GM18909 (cell line): ENCODE data around the gene SMIM22.

Experiments
- ATAC-seq: cut with Tn5 transposase; IDR thresholded peaks from one replicate; pipeline ENCODE4 v1.9.1; 2021; ENCODE audit warnings: mild to moderate bottlenecking; ENCODE audit not compliant: unreplicated experiment, poor library complexity

Gene SMIM22

GRCh38 chr16:4813251-4814003 is 18.3 kb downstream of the SMIM22 start:
- ATAC-seq: no peak

- no peak for ATAC-seq
Measured at GRCh38 chr16:4814046-4814445, 18.9 kb downstream of the SMIM22 start.

GRCh38 chr16:4814542-4815173 is 19.5 kb downstream of the SMIM22 start:
- ATAC-seq: no peak

GRCh38 chr16:4820652-4821051 is 25.5 kb downstream of the SMIM22 start:
- ATAC-seq: no peak

GRCh38 chr16:4825196-4825595 is 30.0 kb downstream of the SMIM22 start:
- ATAC-seq: no peak

- ATAC-seq: no peak
Measured at GRCh38 chr16:4826526-4826925, 31.4 kb downstream of the SMIM22 start.

- ATAC-seq: no peak
Measured at GRCh38 chr16:4826980-4827379, 31.8 kb downstream of the SMIM22 start.

GRCh38 chr16:4828567-4829321 is 33.6 kb downstream of the SMIM22 start:
- no peak for ATAC-seq

GRCh38 chr16:4830408-4830807 is 35.2 kb downstream of the SMIM22 start:
- no peak for ATAC-seq

- ATAC-seq: no peak
Measured at GRCh38 chr16:4831616-4832015, 36.4 kb downstream of the SMIM22 start.

GRCh38 chr16:4832698-4833343 is 37.7 kb downstream of the SMIM22 start:
- ATAC-seq: no peak

- no peak for ATAC-seq
Measured at GRCh38 chr16:4833584-4833983, 38.4 kb downstream of the SMIM22 start.

GRCh38 chr16:4836727-4837126 is 41.6 kb downstream of the SMIM22 start:
- ATAC-seq: no peak

GRCh38 chr16:4837733-4838501 is 42.7 kb downstream of the SMIM22 start:
- ATAC-seq: no peak

GRCh38 chr16:4839942-4840341 is 44.8 kb downstream of the SMIM22 start:
- no peak for ATAC-seq

- ATAC-seq: no peak
Measured at GRCh38 chr16:4840984-4841383, 45.8 kb downstream of the SMIM22 start.
